ENCODE results near the gene CTBP1. TPM values are rescaled to one million over a fixed set of nuclear protein-coding genes. Genes with fewer than 3 reads are reported as not detected.

Gene CTBP1
- total RNA-seq, 1 donor from 2014 or later, result 165 TPM

DNA sequence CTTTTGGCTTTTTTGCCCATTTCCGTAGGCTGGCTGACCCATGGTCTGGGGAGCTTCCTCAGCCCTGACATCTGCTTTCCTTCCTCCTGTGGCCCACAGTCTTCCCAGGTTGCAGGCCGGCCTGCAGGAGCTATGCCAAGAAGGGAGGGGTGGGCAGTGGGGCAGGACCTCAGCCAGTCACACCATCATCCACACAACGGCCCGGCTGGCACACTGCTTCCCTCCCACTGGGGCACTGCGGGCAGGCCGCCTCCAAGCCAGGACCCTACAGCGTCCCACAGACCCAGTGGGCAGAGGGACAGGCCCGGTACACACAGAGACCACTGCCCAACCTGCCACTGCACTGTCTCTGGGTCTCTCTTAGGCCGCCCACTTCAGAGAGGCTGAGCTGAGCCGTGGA is 38.0 kb downstream of the CTBP1 start:
- Mint-ChIP-seq H3K4me1 (ENCODE audit: unreplicated experiment) (no peaks in the 10 kb centered on the region), H3K27me3 (no peaks in the 10 kb centered on the region), H3K9me3 (no peaks in the 10 kb centered on the region), H3K27ac (no peak overlapping the region), H3K36me3 (no peaks in the 10 kb centered on the region), H3K4me3 (no peak overlapping the region)
- TF ChIP-seq, protein P1, sequence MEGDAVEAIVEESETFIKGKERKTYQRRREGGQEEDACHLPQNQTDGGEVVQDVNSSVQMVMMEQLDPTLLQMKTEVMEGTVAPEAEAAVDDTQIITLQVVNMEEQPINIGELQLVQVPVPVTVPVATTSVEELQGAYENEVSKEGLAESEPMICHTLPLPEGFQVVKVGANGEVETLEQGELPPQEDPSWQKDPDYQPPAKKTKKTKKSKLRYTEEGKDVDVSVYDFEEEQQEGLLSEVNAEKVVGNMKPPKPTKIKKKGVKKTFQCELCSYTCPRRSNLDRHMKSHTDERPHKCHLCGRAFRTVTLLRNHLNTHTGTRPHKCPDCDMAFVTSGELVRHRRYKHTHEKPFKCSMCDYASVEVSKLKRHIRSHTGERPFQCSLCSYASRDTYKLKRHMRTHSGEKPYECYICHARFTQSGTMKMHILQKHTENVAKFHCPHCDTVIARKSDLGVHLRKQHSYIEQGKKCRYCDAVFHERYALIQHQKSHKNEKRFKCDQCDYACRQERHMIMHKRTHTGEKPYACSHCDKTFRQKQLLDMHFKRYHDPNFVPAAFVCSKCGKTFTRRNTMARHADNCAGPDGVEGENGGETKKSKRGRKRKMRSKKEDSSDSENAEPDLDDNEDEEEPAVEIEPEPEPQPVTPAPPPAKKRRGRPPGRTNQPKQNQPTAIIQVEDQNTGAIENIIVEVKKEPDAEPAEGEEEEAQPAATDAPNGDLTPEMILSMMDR (conservative IDR thresholded peaks at IDR 0.05), result no peak
- DNase-seq (ENCODE audit: extremely low spot score, unreplicated experiment), result no peak

DNA sequence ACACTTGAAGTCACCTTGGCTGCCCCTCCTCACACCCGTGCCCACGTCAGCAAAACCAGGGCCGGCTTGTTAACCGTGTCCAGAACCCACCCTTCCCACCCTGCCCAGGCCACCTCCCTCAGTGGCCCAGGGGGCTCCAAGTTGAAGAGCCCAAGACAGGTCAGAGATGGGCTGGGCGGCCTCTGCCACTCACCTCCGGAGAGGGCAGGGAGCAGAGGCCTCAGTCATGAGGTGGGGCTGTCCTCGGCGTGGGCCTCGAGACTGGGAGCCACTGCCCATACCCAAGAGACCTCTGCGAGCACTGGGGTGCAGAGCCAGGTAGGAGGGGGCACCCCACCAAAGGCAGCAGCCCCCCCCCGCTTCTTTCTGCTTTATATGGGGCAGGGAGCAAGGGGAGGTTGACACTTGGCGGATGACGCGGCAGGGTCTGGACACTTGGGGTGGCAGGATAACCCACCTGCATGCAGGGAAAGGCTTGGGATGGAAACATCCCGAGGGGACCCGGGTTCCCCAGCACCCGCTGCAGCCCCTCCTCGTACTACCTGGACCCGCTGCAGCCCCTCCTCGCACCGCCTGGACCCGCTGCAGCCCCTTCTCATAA is 38.6 kb downstream of the CTBP1 start:
- Mint-ChIP-seq H3K27me3 (no peaks in the 10 kb centered on the region), H3K27ac (no peak overlapping the region), H3K4me3 (no peak overlapping the region), H3K9me3 (no peaks in the 10 kb centered on the region), H3K36me3 (no peaks in the 10 kb centered on the region), H3K4me1 (ENCODE audit: unreplicated experiment) (no peaks in the 10 kb centered on the region)
- TF ChIP-seq, protein P1 (conservative IDR thresholded peaks at IDR 0.05), result no peak
- no peak for DNase-seq (ENCODE audit: extremely low spot score, unreplicated experiment)

DNA sequence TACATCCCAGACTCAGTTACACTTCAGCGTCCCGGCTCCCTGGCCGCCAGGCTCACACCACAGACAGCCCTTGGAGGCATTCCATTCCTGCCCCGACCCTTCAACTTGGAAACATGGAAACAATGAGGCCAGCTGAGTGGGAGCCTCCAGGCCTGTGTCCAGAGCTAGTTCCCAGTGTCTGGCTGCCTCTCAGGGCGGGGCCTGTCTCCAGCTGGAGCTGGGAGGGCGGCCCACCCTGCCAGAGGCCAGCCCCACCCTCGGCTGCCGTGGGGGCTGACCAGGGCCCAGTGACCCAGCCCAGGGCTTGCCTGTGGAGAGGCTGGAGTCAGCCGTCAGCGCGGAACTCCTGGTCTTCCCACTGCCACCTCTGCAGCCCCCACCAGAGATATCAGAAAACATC is 39.1 kb downstream of the CTBP1 start:
- H3K27me3 Mint-ChIP-seq, result no peaks in the 10 kb centered on the region
- TF ChIP-seq, protein P1 (conservative IDR thresholded peaks at IDR 0.05), result no peak
- H3K9me3 Mint-ChIP-seq, result no peaks in the 10 kb centered on the region
- H3K36me3 Mint-ChIP-seq, result no peaks in the 10 kb centered on the region
- DNase-seq (ENCODE audit: extremely low spot score, unreplicated experiment), result no peak
- H3K27ac Mint-ChIP-seq, result no peak overlapping the region
- no peak overlapping the region for H3K4me3 Mint-ChIP-seq
- peaks cover 1% of the 10 kb centered on the region for H3K4me1 Mint-ChIP-seq (ENCODE audit: unreplicated experiment)

DNA sequence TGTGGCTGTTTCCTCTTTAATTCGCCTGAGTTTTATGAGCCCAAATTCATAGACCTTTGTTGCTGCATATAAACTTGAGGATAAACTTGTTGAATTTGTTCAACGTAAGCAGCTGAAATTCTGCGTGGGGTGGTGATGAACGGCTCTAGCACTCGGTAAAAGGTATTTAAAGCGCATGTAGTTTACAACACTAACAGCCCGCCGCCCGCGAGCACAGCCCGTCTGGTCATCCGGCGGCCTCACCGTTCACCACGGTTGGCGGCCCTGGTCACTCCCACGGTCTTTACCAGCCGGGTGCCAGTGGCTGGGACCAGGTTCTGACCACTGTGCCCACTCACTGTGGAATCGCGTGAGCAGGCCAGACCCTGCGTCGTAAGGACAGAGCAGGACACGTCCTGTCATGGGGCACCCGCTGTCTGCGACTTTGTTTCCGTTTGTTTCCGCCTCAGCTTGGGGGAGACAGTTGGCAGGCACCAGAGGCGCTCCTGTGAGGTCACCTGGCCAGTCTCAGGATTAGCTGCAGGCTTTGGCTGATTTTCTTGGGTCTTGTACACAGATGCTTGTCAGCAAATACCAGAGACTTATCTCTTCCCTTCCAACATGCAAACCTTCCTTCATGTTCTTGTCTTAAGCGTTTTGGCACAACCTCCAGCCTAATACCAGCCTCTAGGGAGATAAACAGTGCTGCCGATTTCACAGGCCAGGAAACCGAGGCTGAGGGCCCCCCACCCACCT is 39.8 kb downstream of the CTBP1 start:
- no peak for DNase-seq (ENCODE audit: extremely low spot score, unreplicated experiment)
- Mint-ChIP-seq H3K27me3 (no peaks in the 10 kb centered on the region), H3K9me3 (no peaks in the 10 kb centered on the region), H3K36me3 (no peaks in the 10 kb centered on the region), H3K27ac (no peak overlapping the region), H3K4me3 (no peak overlapping the region), H3K4me1 (ENCODE audit: unreplicated experiment) (peaks cover 8% of the 10 kb centered on the region)
- TF ChIP-seq, protein P1 (conservative IDR thresholded peaks at IDR 0.05), result no peak

DNA sequence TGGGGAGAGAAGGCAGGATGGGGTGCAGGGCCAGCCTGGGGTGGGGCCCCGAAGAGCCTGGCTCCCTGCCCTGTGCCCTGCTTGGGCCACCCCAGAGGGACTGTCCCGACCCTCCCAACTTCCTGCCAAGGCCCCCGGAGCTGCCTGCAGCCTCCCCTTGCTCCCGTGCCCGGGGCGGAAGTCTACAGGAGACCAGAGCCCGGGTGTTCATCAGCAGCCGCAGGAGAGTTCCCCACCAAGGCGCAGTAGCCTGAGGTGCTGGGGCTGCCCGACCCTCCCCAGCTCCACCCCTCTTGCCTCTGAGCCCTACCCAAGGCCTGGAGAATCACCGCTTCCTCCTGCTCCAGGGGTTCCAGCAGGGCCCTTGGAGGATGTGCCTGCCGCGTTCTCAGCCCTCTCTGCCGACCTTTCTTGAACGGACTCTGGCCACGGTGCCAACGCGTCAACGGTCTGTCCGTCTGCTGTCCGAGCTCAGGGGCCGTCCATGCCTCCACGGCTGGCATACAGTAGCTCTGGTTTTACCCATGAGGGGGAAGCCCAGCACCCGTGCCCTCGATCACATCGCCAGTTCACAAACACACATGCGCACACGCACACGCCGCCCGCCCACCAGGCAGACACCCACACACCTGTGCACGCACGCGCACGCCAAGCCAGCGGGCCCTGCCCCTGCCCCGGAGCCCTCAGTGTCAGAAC is 40.5 kb downstream of the CTBP1 start:
- Mint-ChIP-seq H3K9me3 (no peaks in the 10 kb centered on the region), H3K4me3 (no peak overlapping the region), H3K36me3 (no peaks in the 10 kb centered on the region), H3K4me1 (ENCODE audit: unreplicated experiment) (peaks cover 10% of the 10 kb centered on the region), H3K27ac (no peak overlapping the region), H3K27me3 (no peaks in the 10 kb centered on the region)
- no peak for DNase-seq (ENCODE audit: extremely low spot score, unreplicated experiment)
- TF ChIP-seq, protein P1 (conservative IDR thresholded peaks at IDR 0.05), result no peak

Data from type B pancreatic cell (in vitro differentiated cells).